Measurements from ENCODE around the gene DDX1.

DNA sequence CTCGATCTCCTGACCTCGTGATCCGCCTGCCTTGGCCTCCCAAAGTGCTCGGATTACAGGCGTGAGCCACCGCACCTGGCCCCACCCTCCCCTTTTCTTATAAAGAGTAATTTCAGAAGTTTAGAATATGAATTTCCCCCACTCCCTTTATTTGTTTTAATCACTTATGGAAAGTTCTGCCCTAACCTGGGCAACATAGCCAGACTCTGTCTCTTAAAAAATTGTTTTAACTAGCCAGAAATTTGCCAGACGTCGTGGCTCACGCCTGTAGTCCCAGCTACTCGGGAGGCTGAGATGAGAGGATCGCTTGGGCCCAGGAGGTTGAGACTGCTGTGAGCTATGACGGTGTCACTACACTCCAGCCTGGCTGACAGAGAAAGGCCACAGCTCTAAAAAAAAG lies 22.8 kb upstream of the DDX1 start:
- TF ChIP-seq, protein P1, sequence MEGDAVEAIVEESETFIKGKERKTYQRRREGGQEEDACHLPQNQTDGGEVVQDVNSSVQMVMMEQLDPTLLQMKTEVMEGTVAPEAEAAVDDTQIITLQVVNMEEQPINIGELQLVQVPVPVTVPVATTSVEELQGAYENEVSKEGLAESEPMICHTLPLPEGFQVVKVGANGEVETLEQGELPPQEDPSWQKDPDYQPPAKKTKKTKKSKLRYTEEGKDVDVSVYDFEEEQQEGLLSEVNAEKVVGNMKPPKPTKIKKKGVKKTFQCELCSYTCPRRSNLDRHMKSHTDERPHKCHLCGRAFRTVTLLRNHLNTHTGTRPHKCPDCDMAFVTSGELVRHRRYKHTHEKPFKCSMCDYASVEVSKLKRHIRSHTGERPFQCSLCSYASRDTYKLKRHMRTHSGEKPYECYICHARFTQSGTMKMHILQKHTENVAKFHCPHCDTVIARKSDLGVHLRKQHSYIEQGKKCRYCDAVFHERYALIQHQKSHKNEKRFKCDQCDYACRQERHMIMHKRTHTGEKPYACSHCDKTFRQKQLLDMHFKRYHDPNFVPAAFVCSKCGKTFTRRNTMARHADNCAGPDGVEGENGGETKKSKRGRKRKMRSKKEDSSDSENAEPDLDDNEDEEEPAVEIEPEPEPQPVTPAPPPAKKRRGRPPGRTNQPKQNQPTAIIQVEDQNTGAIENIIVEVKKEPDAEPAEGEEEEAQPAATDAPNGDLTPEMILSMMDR (IDR thresholded peaks at IDR 0.05), result no peak
- TF ChIP-seq POLR2AphosphoS5 (IDR thresholded peaks at IDR 0.05), result no peak
- TF ChIP-seq POLR2A (IDR thresholded peaks at IDR 0.05), result no peak
- no peak for TF ChIP-seq EP300 (IDR thresholded peaks at IDR 0.05)
